Ascending aorta (tissue), 2 donors: ENCODE results near the gene CIPC. TPM values are rescaled to one million over a fixed set of nuclear protein-coding genes. Genes with fewer than 3 reads are reported as not detected.

Source experiments
- DNase-seq, 2 donors: peaks; one replicate each; pipeline ENCODE4 v3.0.0-alpha.2; 2019; ENCODE audit warnings: low spot score in 2 of 2
- H3K27ac ChIP-seq, 2 donors: fragments of 200-600 bp; sonication (generic); one replicate each; pipeline ENCODE4 v1.5.1; 2016 to 2017; ENCODE audit warnings: mild to moderate bottlenecking in 1 of 2
- H3K27me3 ChIP-seq: fragments of 200-600 bp; sonication (generic); one replicate; pipeline ENCODE4 v1.5.1; 2017
- H3K36me3 ChIP-seq, 2 donors: fragments of 200-600 bp; sonication (generic); one replicate each; pipeline ENCODE4 v1.5.1; 2016
- H3K4me1 ChIP-seq, 2 donors: fragments of 200-600 bp; sonication (generic); one replicate each; pipeline ENCODE4 v1.5.1; 2016 to 2017; ENCODE audit warnings: mild to moderate bottlenecking in 1 of 2
- H3K4me3 ChIP-seq, 2 donors: fragments of 200-600 bp; sonication (generic); one replicate each; pipeline ENCODE4 v1.5.1; 2016 to 2017; ENCODE audit warnings: mild to moderate bottlenecking in 1 of 2
- H3K9me3 ChIP-seq, 2 donors: fragments of 200-600 bp; sonication (generic); one replicate each; pipeline ENCODE4 v1.5.1; 2016
- CTCF ChIP-seq, 3 experiments: fragments of 200-600 bp in 2 of 3; fragments of 450-650 bp in 1 of 3; sonication (generic) in 2 of 3; IDR thresholded peaks; one replicate each; pipeline ENCODE4 v1.5.1; 2016 to 2019; ENCODE audit warnings: antibody characterized with exemption in 3 of 3, mild to moderate bottlenecking in 1 of 3, moderate library complexity in 1 of 3
- intact Hi-C: fragments of 100-400 bp; cut with DNase I; formaldehyde crosslinking; loops from one replicate; pipeline ENCODE4 v1.15.1; 2023
- total RNA-seq: library from RNA; depleted of rRNA; stranded (reverse); fragments of >200 nt; gene quantifications from one replicate; pipeline ENCODE4 v1.1.0, GENCODE V29; 2016

Gene CIPC
- total RNA-seq, 1 donor from 2014 or later, result 5.0 TPM

DNA sequence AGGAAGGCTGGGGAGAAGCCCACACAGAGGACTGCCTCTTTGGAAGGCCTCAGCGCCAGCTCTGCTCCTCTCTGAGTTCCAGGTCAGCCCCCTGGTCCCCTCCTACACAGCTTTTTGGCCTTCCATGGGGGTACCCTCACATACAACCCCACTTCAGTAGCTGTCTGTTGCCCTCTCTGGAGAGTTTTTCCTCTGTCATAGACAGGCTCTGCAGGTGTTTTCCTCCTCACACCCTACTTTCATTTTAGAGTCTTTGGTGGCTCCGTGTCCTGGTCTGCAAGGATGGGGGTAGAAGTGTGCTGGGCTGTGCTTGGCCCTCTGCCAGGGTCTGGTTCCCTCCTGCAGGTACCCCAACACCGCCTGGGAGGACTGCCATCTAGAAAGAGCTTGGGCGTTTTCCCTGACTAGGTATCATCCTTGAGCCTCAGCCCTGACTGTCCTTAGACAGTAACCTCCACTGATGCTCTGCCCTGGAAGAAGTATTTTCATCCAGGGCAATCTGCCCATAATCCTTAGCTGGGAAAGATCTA is 28.5 kb downstream of the CIPC start:
- no peaks in the 10 kb centered on the region for H3K9me3 ChIP-seq
- DNase-seq, result no peak
- no peak overlapping the region for H3K27ac ChIP-seq
- H3K27me3 ChIP-seq, result no peaks in the 10 kb centered on the region
- H3K4me3 ChIP-seq, result no peak overlapping the region
- H3K4me1 ChIP-seq, result peaks cover 5 to 8% of the 10 kb centered on the region in 2 donors
- H3K36me3 ChIP-seq, result no peaks in the 10 kb centered on the region
- intact Hi-C loops, result loop anchor here (10.0 kb wide), 1 partner anchor 252 kb away; no protein-coding TSS in a partner anchor
- TF ChIP-seq CTCF (IDR thresholded peaks at IDR 0.05), result no peak

DNA sequence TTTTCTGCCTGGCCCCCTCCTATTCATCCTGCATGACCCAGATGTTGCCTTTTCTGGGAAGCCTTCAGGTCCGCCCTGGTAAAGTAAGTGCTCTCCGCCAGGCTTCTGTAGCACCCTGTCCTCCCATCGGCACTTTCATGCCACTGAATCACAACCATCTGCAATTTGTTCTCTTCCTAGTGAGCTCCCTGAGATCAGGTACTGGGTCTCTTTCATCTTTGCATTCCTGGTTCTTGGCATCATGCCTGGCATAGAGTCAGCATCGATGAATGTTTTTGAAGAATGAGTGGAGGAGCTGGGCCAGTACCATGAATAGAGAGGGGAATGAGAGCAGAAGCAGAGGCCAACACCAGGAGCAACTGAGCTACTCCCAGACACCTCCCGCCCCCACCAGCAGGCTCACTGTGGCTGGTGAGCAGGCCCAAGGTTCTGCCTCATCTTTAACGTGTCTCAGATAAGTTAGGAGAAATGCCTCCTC is 30.4 kb downstream of the CIPC start:
- Histone ChIP-seq H3K27me3 (no peaks in the 10 kb centered on the region), H3K4me3 (no peak overlapping the region), H3K36me3 (no peaks in the 10 kb centered on the region), H3K4me1 (peaks cover 5 to 8% of the 10 kb centered on the region in 2 donors), H3K27ac (no peak overlapping the region), H3K9me3 (no peaks in the 10 kb centered on the region)
- TF ChIP-seq CTCF (IDR thresholded peaks at IDR 0.05), result no peak
- DNase-seq, result no peak
- intact Hi-C loops, result loop anchor here (10.0 kb wide), 1 partner anchor 254 kb away; no protein-coding TSS in a partner anchor

GRCh38 chr14:77130386-77130785 is 32.3 kb downstream of the CIPC start:
- H3K4me3 ChIP-seq, result no peak overlapping the region
- H3K27me3 ChIP-seq, result no peaks in the 10 kb centered on the region
- TF ChIP-seq CTCF (IDR thresholded peaks at IDR 0.05), result no peak
- H3K36me3 ChIP-seq, result no peaks in the 10 kb centered on the region
- intact Hi-C loops, result no loop called here
- H3K4me1 ChIP-seq, result peaks cover 0 to 1% of the 10 kb centered on the region in 2 donors
- no peaks in the 10 kb centered on the region for H3K9me3 ChIP-seq
- no peak for DNase-seq
- H3K27ac ChIP-seq, result no peak overlapping the region

DNA sequence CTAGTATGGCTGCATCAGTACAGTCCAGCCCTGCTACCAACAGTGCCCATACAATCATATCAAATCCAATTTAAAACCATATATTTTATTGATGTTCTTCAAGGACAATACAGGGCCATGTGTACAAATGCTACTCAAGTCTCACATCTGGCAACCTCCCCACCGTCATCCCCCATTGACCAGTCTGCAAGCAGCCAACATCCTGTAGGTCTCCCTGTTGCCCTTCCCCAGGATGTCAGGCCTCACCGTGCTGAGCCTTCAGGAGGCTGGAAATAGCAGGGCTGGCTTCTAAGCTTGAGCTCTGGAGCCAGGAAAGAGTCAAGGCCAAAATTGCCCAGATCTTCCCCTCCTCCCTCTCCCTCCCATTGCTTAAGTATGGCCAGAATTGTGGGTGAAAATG is 33.1 kb downstream of the CIPC start:
- no peak overlapping the region for H3K4me3 ChIP-seq
- H3K9me3 ChIP-seq, result no peaks in the 10 kb centered on the region
- no peaks in the 10 kb centered on the region for H3K4me1 ChIP-seq
- H3K27ac ChIP-seq, result no peak overlapping the region
- intact Hi-C loops, result no loop called here
- no peaks in the 10 kb centered on the region for H3K27me3 ChIP-seq
- no peaks in the 10 kb centered on the region for H3K36me3 ChIP-seq
- TF ChIP-seq CTCF (IDR thresholded peaks at IDR 0.05), result no peak
- DNase-seq, result no peak

- no peak for DNase-seq
- Histone ChIP-seq H3K4me3 (no peak overlapping the region), H3K36me3 (no peaks in the 10 kb centered on the region), H3K27me3 (no peaks in the 10 kb centered on the region), H3K27ac (no peak overlapping the region), H3K4me1 (no peaks in the 10 kb centered on the region), H3K9me3 (no peaks in the 10 kb centered on the region)
- intact Hi-C loops, result no loop called here
- no peak for TF ChIP-seq CTCF (IDR thresholded peaks at IDR 0.05)
Measured at GRCh38 chr14:77131871-77132486, 33.9 kb downstream of the CIPC start.
